Esophagus muscularis mucosa (tissue), 4 donors: ENCODE results near the gene DAG1. TPM values are rescaled to one million over a fixed set of nuclear protein-coding genes. Genes with fewer than 3 reads are reported as not detected.

Experiments used
- DNase-seq: peaks from one replicate; pipeline ENCODE4 v3.0.0-alpha.2; 2017; ENCODE audit errors: extremely low spot score
- H3K27ac ChIP-seq, 4 donors: fragments of 200-600 bp; sonication (generic); replicated peaks in 1 of 4; 1 replicate in 3 of 4; 2 replicates in 1 of 4; pipeline ENCODE4 v1.5.1; 2016 to 2019; ENCODE audit warnings: mild to moderate bottlenecking in 1 of 4
- H3K27me3 ChIP-seq, 4 donors: fragments of 200-600 bp; sonication (generic); one replicate each; pipeline versions ENCODE4 v1.5.1 to v1.6.0; 2016 to 2019
- H3K36me3 ChIP-seq, 4 donors: fragments of 200-600 bp; sonication (generic); one replicate each; pipeline ENCODE4 v1.5.1; 2016 to 2019
- H3K4me1 ChIP-seq, 4 donors: fragments of 200-600 bp; sonication (generic); one replicate each; pipeline ENCODE4 v1.5.1; 2016 to 2019
- H3K4me3 ChIP-seq, 4 donors: fragments of 200-600 bp; sonication (generic); 1 replicate in 2 of 4; 2 replicates in 2 of 4; pipeline ENCODE4 v1.5.1; 2016 to 2019; ENCODE audit warnings: mild to moderate bottlenecking in 4 of 4, moderate library complexity in 1 of 4
- H3K9me3 ChIP-seq, 4 donors: fragments of 200-600 bp; sonication (generic); 1 replicate in 3 of 4; 2 replicates in 1 of 4; pipeline ENCODE4 v1.5.1; 2016 to 2019
- CTCF ChIP-seq, 3 experiments: fragments of 200-600 bp in 2 of 3; fragments of 450-650 bp in 1 of 3; sonication (generic) in 2 of 3; IDR thresholded peaks; one replicate each; pipeline ENCODE4 v1.5.1; 2017 to 2019; ENCODE audit warnings: antibody characterized with exemption in 3 of 3, mild to moderate bottlenecking in 2 of 3, moderate library complexity in 1 of 3
- EP300 ChIP-seq: sonication (generic); formaldehyde crosslinking; IDR thresholded peaks from one replicate; pipeline ENCODE4 v1.6.1; 2017; ENCODE audit warnings: antibody characterized with exemption
- POLR2A ChIP-seq: fragments of 450-650 bp; IDR thresholded peaks from one replicate; pipeline ENCODE4 v1.6.1; 2017; ENCODE audit warnings: antibody characterized with exemption, moderate library complexity, mild to moderate bottlenecking, low read depth
- POLR2AphosphoS5 ChIP-seq, 2 donors: sonication (generic); formaldehyde crosslinking; IDR thresholded peaks; one replicate each; pipeline ENCODE4 v1.6.1; 2017; ENCODE audit warnings: antibody characterized with exemption in 2 of 2
- WGBS: methylation state at CpG from one replicate; pipeline ENCODE4 v1.1.5; 2018; 5-methylcytosine and 5-hydroxymethylcytosine counted together
- intact Hi-C: fragments of 100-400 bp; cut with DNase I; formaldehyde crosslinking; loops from one replicate; pipeline ENCODE4 v1.15.1; 2023
- total RNA-seq, 4 donors: library from RNA; depleted of rRNA; stranded (reverse); fragments of >200 nt; gene quantifications; one replicate each; pipeline versions ENCODE4 v1.1.0 to v1.2.1, GENCODE V29; 2016

Gene DAG1
- total RNA-seq, 4 donors from 2014 or later, result 89.3 to 190 (median 135) TPM

- no peak for TF ChIP-seq CTCF (IDR thresholded peaks at IDR 0.05)
- TF ChIP-seq POLR2AphosphoS5 (IDR thresholded peaks at IDR 0.05), result no peak
- TF ChIP-seq POLR2A, result no peak
- TF ChIP-seq EP300, result no peak
- Histone ChIP-seq H3K27ac (no peak overlapping the region), H3K9me3 (no peaks in the 10 kb centered on the region), H3K36me3 (peaks cover 26 to 38% (median 36%) of the 10 kb centered on the region in 4 donors), H3K4me1 (peaks cover 6 to 28% (median 21%) of the 10 kb centered on the region in 4 donors), H3K27me3 (no peaks in the 10 kb centered on the region), H3K4me3 (no peak overlapping the region)
- 77% methylated on average over 8 of the region's 10 CpGs for WGBS
- intact Hi-C loops, result no loop called here
- no peak for DNase-seq
Observed at GRCh38 chr3:49531218-49531617, 61.2 kb downstream of the DAG1 start.

- Histone ChIP-seq H3K4me3 (no peak overlapping the region), H3K27me3 (no peaks in the 10 kb centered on the region), H3K4me1 (peaks cover 6 to 33% (median 26%) of the 10 kb centered on the region in 4 donors), H3K27ac (no peak overlapping the region), H3K9me3 (no peaks in the 10 kb centered on the region), H3K36me3 (peaks cover 26 to 38% (median 36%) of the 10 kb centered on the region in 4 donors)
- intact Hi-C loops, result no loop called here
- DNase-seq, result no peak
- TF ChIP-seq CTCF (IDR thresholded peaks at IDR 0.05) (no peak), EP300 (no peak), POLR2A (no peak), POLR2AphosphoS5 (IDR thresholded peaks at IDR 0.05) (no peak)
- WGBS, result 97% methylated on average over 12 of the region's 16 CpGs
Observed at GRCh38 chr3:49531715-49532114, 61.6 kb downstream of the DAG1 start.

GRCh38 chr3:49533031-49533430, 63.0 kb downstream of the DAG1 start:
- H3K27ac ChIP-seq, result no peak overlapping the region
- no peaks in the 10 kb centered on the region for H3K9me3 ChIP-seq
- TF ChIP-seq EP300, result no peak
- no peak for TF ChIP-seq CTCF (IDR thresholded peaks at IDR 0.05)
- TF ChIP-seq POLR2A, result no peak
- no peak for TF ChIP-seq POLR2AphosphoS5 (IDR thresholded peaks at IDR 0.05)
- 100% methylated on average over 7 of the region's 13 CpGs for WGBS
- no peak for DNase-seq
- intact Hi-C loops, result no loop called here
- H3K36me3 ChIP-seq, result peaks cover 26 to 38% (median 36%) of the 10 kb centered on the region in 4 donors
- H3K4me3 ChIP-seq, result no peak overlapping the region
- H3K27me3 ChIP-seq, result no peaks in the 10 kb centered on the region
- H3K4me1 ChIP-seq, result peaks cover 6 to 37% (median 27%) of the 10 kb centered on the region in 4 donors

GRCh38 chr3:49533786-49534519, 63.9 kb downstream of the DAG1 start:
- DNase-seq, result no peak
- H3K27ac ChIP-seq, result peak overlapping the region; percentile 55 to 69 (median 60)
- no peaks in the 10 kb centered on the region for H3K27me3 ChIP-seq
- TF ChIP-seq CTCF (IDR thresholded peaks at IDR 0.05) (no peak), POLR2A (no peak)
- WGBS, result 84% methylated on average over 9 of the region's 9 CpGs
- H3K36me3 ChIP-seq, result peaks cover 26 to 38% (median 36%) of the 10 kb centered on the region in 4 donors
- no peaks in the 10 kb centered on the region for H3K9me3 ChIP-seq
- intact Hi-C loops, result no loop called here
- no peak overlapping the region for H3K4me3 ChIP-seq
- peaks cover 6 to 37% (median 27%) of the 10 kb centered on the region in 4 donors for H3K4me1 ChIP-seq
